GM12892 (cell line): Measurements from ENCODE around the gene SHOX.

Experiments
- POLR2A ChIP-seq: IDR thresholded peaks from 2 replicates; pipeline ENCODE4 v1.6.1; 2011; ENCODE audit warnings: low read depth, low read length, control low read depth
- TAF1 ChIP-seq: IDR thresholded peaks from 2 replicates; pipeline ENCODE4 v1.6.1; 2011; ENCODE audit warnings: low read depth, mild to moderate bottlenecking, control low read depth, low read length, borderline replicate concordance

DNA sequence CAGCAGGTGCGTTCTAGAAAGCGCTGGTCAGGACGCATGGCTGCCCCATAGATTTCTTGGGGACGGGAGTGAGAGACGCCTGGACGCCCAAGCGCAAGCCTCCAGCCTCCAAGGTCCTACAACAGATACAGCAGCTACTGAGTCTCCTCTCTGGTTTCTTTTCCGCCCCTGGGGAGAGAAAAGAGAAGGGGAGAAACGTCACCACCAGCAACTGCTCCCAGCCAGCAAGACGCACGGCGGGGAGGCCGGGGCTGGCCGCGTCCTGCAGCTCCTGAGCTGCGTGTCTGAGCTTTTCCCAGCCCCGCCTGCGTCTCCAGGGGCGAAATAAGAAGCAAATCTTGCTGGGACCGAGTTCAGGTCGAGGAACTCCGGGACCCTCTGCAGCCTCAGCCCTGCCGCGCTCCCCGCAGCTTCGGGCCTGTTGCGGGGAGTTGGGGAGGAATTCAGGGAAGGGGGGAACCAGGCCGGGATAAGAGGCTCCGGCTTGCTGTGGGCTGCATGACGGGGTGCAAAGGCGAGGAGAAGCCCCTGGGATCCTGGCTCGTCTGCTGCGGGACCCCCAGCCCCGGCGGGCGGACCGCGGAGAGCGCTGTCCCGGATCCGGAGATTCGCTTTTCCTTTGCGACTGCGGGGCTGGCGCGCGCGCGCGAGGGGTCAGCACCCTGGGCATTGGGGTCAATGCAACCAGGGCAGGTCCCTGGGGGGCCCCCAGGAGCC is 6.8 kb upstream of the SHOX start:
- no peak for TF ChIP-seq POLR2A
- no peak for TF ChIP-seq TAF1
